Fibroblast of the aortic adventitia (primary cell): ENCODE results near the gene ELOA. TPM values are rescaled to one million over a fixed set of nuclear protein-coding genes. Genes with fewer than 3 reads are reported as not detected.
"Not testable (repeated sequence)": the region's sequence is repeated elsewhere in the genome, so short reads cannot be mapped to it uniquely, and the experiment has no call there.

ENCODE experiments used
- DNase-seq: peaks from one replicate; pipeline ENCODE4 v3.0.0-alpha.2; 2010; ENCODE audit warnings: low read depth
- H3K4me3 ChIP-seq: 2 replicates; pipeline ENCODE4 v1.5.1; 2011; ENCODE audit warnings: low read depth, mild to moderate bottlenecking, control low read depth, low read length, moderate library complexity
- CTCF ChIP-seq: IDR thresholded peaks from 2 replicates; pipeline ENCODE4 v1.5.1; 2011; ENCODE audit warnings: mild to moderate bottlenecking, low read length, control low read depth, inconsistent platforms; ENCODE audit not compliant: insufficient read depth
- total RNA-seq: library from RNA; depleted of rRNA; stranded (reverse); fragments of >200 nt; gene quantifications from 2 replicates; pipeline ENCODE4 v1.2.3, GENCODE V29; 2012; ENCODE audit warnings: low replicate concordance

The ELOA gene
- total RNA-seq, 1 donor, result 41.9 TPM

GRCh38 chr1:23719162-23719820 is 24.0 kb upstream of the ELOA start:
- no peak overlapping the region for H3K4me3 ChIP-seq
- no peak for DNase-seq
- TF ChIP-seq CTCF, result no peak

DNA sequence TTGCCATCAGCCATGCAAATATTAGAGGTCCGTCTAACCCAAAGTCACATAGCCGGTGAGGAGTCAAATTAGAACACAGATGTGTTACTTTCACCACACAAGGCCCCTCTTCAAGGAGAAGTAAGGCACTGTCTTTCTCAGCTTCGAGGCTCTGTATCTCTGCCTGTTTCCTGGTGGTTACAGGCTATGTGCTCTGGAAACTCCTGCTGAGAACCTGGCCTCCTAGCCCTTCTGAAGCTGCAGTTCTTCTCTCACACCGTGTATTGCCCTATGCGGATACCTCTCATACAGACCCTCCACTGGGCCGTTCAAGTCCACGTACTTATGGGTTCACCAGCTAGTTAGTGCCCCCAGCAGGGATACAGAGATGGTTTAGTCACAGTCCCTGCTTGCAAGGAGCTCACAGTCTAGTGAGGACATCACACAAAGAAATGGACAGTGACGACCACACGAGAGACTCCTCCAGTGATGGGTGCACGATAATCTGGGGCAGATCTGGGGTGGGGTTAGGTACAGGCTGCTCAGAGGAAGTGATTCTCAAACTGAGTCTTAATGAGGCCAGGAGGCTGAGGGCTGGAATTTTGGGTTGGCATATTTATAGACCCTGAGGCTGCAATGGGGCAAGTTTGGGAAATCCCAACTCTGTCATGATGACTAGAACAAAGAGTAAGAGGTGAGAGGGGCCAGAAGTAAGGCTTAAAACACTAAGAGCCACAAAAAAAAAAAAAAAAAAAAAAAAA is 22.8 kb upstream of the ELOA start:
- no peak for TF ChIP-seq CTCF
- DNase-seq, result no peak
- no peak overlapping the region for H3K4me3 ChIP-seq

- TF ChIP-seq CTCF, result no peak
- no peak for DNase-seq
- H3K4me3 ChIP-seq, result no peak overlapping the region
Observed at GRCh38 chr1:23722652-23723051, 20.6 kb upstream of the ELOA start.

DNA sequence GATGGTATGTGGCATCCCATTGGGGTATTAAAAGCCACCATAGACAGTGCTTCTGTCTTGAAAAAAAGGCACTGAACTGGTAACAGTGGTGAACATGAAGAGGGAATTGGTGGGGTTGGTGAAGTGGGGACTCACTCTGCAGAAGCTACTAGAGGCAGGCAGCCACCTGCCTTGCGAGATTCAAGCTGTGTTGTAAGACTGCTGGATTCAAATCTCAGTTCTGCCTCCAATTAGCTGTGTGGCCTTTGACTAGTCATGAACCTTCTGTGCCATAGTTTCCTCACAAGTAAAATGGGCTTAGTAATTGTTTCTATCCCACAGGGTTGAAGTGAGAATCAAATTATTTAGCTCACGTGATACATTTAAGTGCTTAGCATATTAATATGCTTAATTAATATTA is 16.6 kb upstream of the ELOA start:
- no peak overlapping the region for H3K4me3 ChIP-seq
- TF ChIP-seq CTCF, result no peak
- DNase-seq, result no peak

DNA sequence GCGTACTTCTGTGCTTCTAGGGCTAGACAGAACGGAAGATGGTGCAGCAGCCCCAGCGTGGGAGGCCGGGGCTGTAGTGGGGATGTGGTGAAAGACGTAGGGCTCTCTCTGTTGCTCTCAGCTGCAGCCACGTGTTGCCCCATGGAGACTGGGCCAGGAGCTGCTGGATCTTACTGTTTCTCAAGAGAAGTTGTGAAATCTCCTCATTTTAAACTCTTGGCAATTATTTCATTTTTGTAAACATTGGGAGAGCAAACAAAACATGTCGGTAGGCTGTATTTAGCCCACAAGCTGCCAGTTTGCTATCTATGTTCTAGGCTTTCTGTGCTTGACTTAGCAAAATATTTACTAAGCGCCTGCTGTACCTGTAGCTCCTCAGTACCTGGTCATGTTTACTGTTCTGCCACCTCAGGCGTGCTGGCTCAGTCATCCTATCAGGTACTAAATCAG is 15.9 kb upstream of the ELOA start:
- no peak overlapping the region for H3K4me3 ChIP-seq
- TF ChIP-seq CTCF, result no peak
- DNase-seq, result peak; percentile 76

DNA sequence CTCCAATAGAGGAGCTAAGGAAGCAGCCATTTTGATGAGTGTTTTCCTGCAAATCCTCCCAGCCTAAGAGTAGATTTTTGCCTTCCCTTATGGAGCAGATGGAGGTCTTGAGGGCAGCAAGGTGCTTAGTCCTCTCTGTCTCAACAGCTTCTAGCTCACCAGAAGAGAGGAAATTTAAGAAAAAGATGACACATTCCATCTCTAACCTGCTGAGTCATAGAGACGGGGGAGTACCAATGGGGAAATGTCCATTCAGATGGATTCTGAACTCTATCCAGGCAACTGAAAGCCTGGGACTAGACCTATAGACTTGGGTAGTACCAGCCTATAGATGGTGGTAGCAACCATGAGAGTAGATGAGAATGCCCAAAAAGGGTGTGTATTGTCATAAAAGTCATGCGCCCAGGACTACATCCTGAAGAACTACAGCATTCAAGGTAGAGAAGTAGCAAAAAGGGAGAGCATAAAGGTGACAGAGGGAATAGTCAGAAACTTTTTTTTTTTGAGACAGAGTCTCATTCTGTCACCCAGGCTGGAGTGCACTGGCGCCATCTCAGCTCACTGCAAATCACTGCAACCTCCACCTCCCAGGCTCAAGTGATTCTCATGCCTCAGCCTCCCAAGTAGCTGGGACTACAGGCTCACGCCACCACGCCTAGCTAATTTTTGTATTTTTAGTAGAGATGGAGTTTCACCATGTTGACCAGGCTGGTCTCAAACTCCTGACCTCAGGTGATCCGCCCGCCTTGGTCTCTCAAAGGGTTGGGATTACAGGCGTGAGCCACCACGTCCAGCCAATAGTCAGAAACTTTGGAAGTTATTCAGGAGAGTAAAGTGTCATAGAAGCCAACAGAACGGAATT is 10.7 kb upstream of the ELOA start:
- no peak for DNase-seq
- no peak for TF ChIP-seq CTCF
- H3K4me3 ChIP-seq, result no peak overlapping the region

DNA sequence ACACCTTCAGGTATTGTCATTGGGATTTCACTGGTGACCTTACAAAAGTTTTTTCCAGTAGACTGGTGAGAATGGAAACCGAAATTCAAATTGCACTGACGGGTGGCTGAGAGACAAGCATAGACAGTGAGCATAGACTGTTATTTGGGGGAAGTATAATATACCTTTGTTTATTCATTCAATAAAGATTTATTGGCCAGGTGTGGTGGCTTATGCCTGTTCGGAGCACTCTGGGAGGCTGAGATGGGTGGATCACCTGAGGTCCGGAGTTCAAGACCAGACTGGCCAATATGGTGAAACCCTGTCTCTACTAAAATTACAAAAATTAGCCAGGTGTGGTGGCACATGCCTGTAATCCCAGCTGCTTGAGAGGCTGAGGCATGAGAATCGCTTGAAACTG is 10.0 kb upstream of the ELOA start:
- H3K4me3 ChIP-seq, result not testable (repeated sequence)

More for the DNA sequence above, 10.0 kb upstream of the ELOA start:
- not testable (repeated sequence) for DNase-seq
